Stimulated activated CD4-positive, alpha-beta T cell treated with anti-CD3 and anti-CD28 coated beads, Interleukin-4, amount 100 ng/mL, for 24 hours (primary cell): ENCODE results near the gene IL23A.
"Not testable (repeated sequence)": the region's sequence is repeated elsewhere in the genome, so short reads cannot be mapped to it uniquely, and the experiment has no call there.

Experiments
- DNase-seq: peaks from one replicate; pipeline ENCODE4 v3.0.0-alpha.2; 2020

The IL23A gene, protein sequence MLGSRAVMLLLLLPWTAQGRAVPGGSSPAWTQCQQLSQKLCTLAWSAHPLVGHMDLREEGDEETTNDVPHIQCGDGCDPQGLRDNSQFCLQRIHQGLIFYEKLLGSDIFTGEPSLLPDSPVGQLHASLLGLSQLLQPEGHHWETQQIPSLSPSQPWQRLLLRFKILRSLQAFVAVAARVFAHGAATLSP

GRCh38 chr12:56338308-56339157 is at the start of gene IL23A:
TSS of gene IL23A (plus strand) at chr12:56338884. CDS start at chr12:56339045, 161 bp downstream.
- peak; percentile 91 for DNase-seq

GRCh38 chr12:56293795-56294194 is 44.9 kb upstream of the IL23A start:
- DNase-seq = no peak

- no peak for DNase-seq
Measured at GRCh38 chr12:56296295-56296694, 42.4 kb upstream of the IL23A start.

DNA sequence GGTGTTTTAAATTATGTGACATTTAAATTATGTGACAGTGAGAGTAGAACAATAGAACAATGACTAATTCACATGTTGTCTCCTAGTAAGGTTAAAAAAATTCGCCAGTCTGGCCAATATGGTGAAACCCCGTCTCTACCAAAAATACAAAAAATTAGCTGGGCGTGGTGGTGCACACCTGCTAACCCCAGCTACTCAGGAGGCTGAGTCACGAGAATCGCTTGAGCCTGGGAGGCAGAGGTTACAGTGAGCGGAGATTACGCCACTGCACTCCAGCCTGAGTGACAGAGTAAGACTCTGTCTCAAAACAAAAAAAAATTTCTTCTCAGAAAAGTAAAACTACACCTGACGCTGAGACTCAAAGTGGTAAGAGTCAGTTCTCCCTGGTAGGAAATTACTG is 41.3 kb upstream of the IL23A start:
- no peak for DNase-seq

DNA sequence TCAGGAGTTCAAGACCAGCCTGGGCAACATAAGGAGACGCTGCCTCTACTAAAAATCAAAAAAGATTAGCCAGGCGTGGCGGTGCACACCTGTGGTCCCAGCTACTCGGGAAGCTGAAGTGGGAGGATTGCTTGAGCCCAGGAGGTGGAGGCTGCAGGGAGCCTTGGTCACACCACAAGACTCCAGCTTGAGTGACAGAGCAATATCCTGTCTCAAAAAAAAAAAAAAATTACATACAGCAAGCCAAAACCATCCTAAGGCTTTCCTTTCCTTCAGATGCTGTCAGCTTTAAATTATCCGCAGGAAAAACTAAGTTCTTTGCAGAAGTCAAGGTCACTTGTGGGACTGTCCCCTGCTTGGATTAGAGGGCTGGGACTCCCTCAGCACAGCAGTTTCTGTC is 39.9 kb upstream of the IL23A start:
- DNase-seq = no peak

DNA sequence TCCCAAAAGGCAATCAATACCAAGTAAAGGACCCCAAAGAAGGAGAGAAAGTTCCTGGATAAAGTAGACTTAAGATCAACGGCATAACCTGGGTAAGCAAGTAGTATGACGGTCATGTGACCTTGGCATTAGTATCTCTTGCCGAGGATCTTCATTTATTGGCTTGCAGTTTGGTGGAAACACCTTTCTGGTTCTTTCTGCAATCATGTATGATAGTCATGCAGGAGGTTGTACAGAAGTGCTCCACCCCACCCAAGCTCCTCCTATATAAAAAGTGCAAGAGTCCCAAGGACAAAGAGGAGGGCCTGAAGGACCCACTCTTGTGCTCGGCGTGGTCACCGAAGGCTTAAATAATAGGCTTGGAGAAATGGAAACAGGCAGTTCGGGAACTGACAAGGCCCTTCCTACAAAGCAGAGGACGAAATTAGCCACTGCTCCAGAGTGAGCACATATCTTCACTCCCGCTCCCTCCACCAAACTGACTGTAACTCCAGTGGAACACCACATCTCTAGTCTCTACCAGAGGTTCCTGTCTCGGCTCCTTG is 39.3 kb upstream of the IL23A start:
- peak; percentile 34 for DNase-seq

DNA sequence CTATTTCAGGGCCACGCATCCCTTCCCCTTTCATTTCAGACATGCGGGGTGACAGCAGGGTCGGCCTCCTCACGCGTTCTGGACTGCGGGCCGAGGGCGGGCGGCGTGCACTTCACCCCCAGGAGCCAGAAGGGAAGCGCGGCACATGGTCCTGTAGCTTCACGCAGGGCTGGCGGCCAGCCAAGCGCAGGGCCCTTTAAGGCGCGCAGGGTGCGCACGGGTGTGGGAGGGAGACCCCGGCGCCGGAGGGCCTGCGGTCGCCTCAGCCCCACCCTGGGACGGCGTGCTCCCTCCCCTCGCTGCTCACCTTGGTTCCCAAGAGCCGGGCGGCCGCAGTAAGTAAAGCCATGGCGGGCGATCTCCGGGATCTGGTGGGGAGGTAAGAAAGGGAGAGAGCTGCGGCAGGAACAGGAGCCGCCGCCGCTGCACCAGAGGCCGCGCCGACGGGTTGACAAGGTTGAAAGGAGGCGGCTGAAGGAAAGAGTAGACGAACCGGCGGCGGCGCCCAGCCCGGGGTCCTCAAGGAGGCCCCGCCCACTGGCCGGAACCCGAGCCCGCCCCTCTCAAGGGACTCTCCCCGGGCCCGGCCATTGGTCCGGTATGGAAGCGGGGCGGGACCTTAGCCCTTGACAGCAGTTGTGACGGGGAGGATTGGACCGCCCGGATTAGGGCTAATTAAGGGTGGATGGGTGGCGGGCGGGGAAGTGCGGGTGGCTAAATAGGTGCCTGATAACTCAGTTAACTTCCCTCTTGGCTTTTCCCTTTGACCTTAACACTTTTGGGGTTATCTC is 38.6 kb upstream of the IL23A start, which contains the start of gene CS:
Gene CS, minus strand, starts transcription at position 478 of the 791 bp plus-strand sequence. Its CDS starts 129 bp downstream, at position 349.
- DNase-seq = peak; percentile 99

DNA sequence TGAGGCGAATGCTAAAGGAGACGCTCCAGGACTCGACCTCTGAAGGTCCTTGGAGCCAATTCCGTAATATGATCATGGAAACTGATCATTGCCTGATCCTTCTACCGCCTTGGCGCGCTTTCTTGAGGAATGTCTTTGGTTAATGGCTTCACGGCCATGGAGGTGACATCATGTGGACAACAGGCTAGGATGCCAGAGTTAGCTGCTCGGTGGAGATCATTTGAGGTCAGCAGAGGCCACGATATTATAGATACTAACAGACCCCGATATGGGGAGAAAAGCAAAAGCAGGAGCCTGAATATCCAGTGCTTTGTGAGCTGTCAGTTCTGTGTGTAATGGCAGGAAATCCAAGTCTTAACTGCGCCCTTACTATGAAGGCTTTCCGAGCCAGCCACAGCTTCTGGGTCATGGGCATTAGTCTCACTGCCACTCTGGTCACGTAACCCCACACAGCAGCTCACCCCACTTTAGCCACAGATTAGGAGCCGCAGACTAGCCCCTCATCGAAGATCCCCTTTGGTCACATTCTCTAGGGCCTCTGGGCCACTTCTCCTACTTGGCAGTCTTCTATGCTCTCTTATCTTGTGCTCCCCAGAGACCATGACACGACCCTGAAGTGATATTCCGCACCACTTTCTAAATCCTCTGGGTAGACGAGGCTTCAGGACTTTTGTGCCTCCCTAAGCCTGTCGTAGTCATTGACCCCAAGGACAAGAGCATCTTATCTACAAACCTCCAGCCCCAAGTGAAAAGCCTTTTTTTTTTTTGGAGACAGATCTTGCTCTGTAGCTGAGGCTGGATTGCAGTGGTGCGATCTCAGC is 37.8 kb upstream of the IL23A start:
- peak; percentile 4 for DNase-seq

DNA sequence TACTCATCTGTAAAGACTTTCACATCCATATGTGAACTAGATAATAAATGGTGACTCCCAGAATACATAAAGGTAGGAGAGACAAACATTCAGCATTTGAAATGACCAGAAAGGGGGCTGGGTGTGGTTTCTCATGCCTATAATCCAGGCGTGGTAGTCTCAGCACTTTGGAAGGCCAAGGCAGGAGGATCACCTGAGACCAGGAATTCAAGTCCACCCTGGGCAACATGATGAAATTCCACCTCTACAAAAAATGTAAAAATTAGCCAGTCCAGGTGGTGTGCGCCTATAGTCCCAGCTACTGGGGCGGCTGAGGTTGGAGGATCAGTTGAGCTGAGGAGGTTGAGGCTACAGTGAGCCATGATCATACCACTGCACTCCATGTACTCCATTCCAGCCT is 34.4 kb upstream of the IL23A start:
- no peak for DNase-seq

- DNase-seq = no peak
Measured at GRCh38 chr12:56304872-56305590, 33.7 kb upstream of the IL23A start.

DNA sequence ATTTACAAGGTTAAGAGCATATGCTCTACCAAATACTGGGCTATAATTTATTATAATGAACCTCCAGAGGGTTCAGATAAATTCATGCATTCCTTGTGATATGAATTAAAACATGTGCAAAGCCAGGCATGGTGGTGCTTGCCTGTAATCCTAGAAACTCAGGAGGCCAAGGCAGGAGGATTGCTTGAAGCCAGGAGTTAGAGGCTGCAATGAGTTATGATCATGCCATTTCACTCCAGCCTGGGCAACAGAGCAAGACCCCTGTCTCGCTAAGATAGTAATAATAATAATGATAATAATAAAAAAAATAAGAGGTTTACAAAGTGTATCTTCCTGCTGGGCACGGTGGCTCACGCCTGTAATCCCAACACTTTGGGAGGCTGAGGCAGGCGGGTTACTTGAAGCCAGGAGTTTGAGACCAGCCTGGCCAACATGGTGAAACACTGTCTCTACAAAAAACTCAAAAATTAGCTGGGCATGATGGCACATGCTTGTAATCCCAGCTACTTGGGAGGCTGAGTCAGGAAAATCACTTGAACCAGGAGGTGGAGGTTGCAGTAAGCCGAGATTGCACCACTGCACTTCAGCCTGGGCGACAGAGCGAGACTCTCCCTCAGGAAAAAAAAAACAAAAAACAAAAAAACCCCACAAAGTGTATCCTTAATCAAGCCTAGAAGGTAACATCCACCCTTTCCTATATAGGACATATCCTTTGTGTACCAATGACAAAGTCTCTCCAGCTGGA is 31.3 kb upstream of the IL23A start:
- no peak for DNase-seq

GRCh38 chr12:56308714-56309113 is 30.0 kb upstream of the IL23A start:
- DNase-seq = no peak

DNA sequence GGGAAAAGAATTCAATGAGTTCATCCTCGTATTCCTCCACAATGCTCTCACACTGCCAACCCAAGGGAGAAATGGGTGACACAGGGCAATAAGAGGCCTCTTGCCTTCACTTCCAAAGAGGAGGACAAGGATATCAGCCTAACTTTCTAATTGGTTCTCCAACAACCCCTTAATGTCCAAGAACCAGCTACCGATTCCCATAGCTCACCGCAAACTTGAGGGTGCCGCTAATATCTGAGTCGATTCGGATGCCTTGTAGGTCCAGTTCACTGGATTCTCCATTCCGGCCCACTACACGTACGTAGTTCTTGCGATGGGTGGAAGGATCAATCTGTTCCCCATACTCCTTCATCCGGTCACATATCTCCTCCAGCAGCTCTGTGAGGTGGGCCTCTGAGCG is 27.7 kb upstream of the IL23A start:
- no peak for DNase-seq

- no peak for DNase-seq
Measured at GRCh38 chr12:56315249-56315621, 23.4 kb upstream of the IL23A start.

DNA sequence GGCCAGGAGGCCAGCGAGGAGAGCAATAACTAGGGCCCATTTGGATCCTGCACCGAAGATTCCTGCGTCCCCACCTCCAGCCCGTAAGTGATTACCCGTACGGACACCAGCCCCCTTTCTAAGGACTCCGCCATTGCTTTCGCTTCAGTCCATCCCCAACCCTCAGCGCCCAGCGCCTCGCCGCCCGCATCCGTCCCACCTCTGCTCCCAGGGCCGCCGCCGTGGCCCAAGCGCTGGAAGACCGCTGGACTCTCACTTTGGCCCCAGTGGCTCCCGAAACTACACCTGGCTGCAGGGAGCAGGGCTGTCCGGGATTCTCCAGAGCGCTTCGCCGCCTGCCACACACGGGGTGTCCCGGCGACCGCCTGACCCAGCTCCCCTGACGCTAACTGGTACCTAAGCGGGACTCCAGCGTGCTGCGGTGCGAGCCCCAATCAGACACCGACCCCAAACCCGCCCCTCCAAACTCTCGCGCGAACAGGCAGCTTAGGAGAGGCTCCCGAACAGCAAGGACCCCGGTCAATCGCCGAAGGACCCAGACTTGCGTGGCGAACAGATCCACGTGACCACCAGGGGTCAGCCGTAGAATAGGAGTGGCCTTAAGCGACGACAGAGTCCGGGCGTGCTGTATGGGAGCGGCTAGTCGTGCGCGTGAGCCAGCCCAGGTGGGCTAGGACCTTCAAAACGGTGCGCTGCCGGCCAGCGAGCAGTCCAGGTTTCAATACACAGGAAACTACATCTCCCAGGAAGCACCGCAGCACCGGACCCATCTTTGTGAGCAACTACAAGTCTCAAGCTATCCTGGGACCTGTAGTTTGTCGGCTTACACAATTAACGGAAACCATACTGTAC is 22.8 kb upstream of the IL23A start, which contains the start of gene CNPY2:
Gene CNPY2, minus strand, starts transcription at position 367 of the 852 bp plus-strand sequence. CDS start 771 bp downstream, outside the sequence.
- peak; percentile 93 for DNase-seq

DNA sequence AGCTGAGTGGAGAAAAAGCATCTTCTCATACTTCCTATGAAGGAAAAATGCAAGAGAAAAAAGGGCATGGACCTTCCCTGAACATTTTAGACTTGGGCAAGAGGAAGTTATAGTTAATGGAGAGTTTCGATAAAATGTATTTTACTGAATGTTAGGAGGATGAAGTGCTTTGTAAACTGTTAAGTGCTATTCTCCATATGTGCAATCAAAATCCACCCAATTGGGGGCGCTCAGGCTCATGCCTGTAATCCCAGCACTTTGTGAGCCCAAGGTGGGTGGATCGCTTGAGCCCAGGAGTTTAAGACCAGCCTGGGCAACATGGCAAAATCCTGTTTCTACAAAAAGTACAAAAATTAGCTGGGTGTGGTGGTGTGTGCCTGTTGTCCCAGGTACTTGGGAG is 21.0 kb upstream of the IL23A start:
- DNase-seq = no peak

GRCh38 chr12:56321027-56321426 is 17.7 kb upstream of the IL23A start:
- no peak for DNase-seq

DNA sequence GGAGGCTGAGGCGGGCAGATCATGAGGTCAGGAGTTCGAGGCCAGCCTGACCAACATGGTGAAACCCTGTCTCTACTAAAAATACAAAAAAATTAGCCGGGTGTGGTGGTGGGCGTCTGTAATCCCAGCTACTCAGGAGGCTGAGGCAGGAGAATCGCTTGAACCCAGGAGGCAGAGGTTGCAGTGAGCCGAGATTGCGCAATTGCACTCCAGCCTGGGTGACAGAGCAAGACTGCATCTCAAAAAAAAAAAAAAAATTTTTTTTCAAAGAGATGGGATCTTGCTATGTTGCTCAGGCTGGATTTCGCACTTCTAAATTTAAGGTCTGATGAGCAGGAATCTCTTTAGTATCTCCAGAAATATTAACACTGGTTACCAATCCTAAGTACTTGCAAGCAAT is 17.1 kb upstream of the IL23A start:
- DNase-seq = not testable (repeated sequence)

DNA sequence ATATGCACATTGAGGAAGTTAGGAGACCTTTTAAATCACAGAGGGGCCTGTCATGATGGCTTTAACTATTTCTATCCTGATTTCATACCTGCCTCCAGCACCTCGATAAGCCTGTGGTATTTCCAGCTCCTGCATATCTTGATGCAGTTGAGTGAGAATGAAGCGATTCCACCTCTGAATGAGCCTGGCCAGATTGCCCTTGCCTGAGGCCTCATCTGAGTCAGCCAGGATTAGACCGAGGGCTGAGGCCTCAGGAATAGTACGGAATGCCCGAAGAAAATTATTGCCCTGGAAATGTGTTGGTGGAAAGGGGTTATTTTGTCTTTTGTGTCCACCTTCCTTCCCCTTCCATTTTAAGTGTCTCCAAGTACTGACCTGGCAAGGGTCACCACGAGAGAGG is 14.5 kb upstream of the IL23A start:
- no peak for DNase-seq

DNA sequence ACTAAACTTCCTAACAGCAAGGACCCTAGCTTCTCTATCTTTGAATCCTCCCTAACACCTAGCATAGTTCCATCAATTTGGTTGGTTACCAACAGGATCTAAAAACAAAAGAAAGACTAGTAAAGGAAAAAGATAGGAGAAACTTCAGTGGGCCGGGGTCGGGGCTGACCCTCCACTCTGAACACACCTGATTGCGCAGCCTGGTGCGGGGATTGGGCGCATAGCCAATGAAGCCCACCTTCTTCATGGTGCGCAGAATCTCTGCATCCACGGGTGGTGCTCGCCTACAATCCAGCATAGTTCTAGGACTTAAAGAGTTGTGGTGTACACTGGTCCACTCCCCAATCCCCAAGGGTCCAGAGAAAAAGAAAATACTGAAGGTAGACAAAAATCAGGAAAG is 12.6 kb upstream of the IL23A start:
- DNase-seq = no peak
